GM12878 (cell line): ENCODE results near the gene COMT. TPM values are rescaled to one million over a fixed set of nuclear protein-coding genes. Genes with fewer than 3 reads are reported as not detected.

Source experiments
- ATAC-seq: fragments of 200-7000 bp; cut with Tn5 transposase; 3 replicates; pipeline ENCODE4 v1.9.1; 2020; ENCODE audit warnings: mild to moderate bottlenecking, moderate library complexity
- BruUV-seq: library from RNA; stranded (reverse); fragments of 400-500 nt; replicated peaks from 2 replicates; lab custom pipeline; 2021; lab: Mats Ljungman, UMichigan
- CTCF ChIA-PET: fragments of 300-600 bp; sonication (Branson Sonifier 250); formaldehyde crosslinking; extraction: SDS; loops from one replicate; lab custom pipeline; 2021; ENCODE audit warnings: inconsistent platforms; lab: Yijun Ruan, JAX
- POLR2A ChIA-PET: fragments of 350-600 bp; formaldehyde crosslinking; extraction: SDS; loops from one replicate; lab custom pipeline; 2021; ENCODE audit warnings: inconsistent platforms; lab: Charles Lee
- RAD21 ChIA-PET: fragments of 300-600 bp; sonication (Branson Sonifier 250); formaldehyde crosslinking; loops from one replicate; lab custom pipeline; 2023; ENCODE audit warnings: antibody characterized with exemption; ENCODE audit not compliant: unreplicated experiment; lab: Charles Lee
- SMC1A ChIA-PET: fragments of 300-600 bp; sonication (Branson Sonifier 250); formaldehyde crosslinking; loops from one replicate; lab custom pipeline; 2023; ENCODE audit not compliant: unreplicated experiment, uncharacterized antibody; lab: Charles Lee
- DNase-seq: peaks from one replicate; pipeline ENCODE4 v3.0.0-alpha.2; 2011; ENCODE audit warnings: low read depth, low spot score
- FAIRE-seq: peaks from 3 replicates; lab custom pipeline; 2011; peaks lifted over from hg19 to GRCh38; lab: Jason Lieb, UNC
- H2AFZ ChIP-seq: 2 replicates; pipeline ENCODE4 v1.6.0; 2011; ENCODE audit warnings: low read depth, low read length, control low read depth; ENCODE audit not compliant: control insufficient read depth
- H3K27ac ChIP-seq: 2 replicates; pipeline ENCODE4 v1.5.1; 2011; ENCODE audit warnings: control low read depth; ENCODE audit not compliant: control insufficient read depth, insufficient read depth
- H3K27me3 ChIP-seq, 2 experiments: replicated peaks in 1 of 2; 2 replicates each; pipeline versions ENCODE4 v1.6.0 to v1.6.1; 2011; ENCODE audit warnings: low read length in 1 of 2; ENCODE audit not compliant: control insufficient read depth in 2 of 2, insufficient read depth in 2 of 2
- H3K36me3 ChIP-seq, 2 experiments: 2 replicates each; pipeline ENCODE4 v1.5.1; 2011; ENCODE audit warnings: low read length in 1 of 2; ENCODE audit not compliant: control insufficient read depth in 2 of 2, insufficient read depth in 2 of 2
- H3K4me1 ChIP-seq: 2 replicates; pipeline ENCODE4 v1.6.1; 2011; ENCODE audit warnings: mild to moderate bottlenecking, low read length, moderate library complexity, mixed read lengths; ENCODE audit not compliant: control insufficient read depth, insufficient read depth
- H3K4me2 ChIP-seq: 2 replicates; pipeline ENCODE4 v1.6.0; 2011; ENCODE audit warnings: control low read depth; ENCODE audit not compliant: control insufficient read depth, insufficient read depth
- H3K4me3 ChIP-seq: fragments of 200-600 bp; sonication (generic); 2 replicates; pipeline ENCODE4 v1.5.1; 2016
- H3K79me2 ChIP-seq: 2 replicates; pipeline ENCODE4 v1.6.0; 2011; ENCODE audit warnings: low read length; ENCODE audit not compliant: control insufficient read depth, insufficient read depth
- H3K9ac ChIP-seq: 2 replicates; pipeline ENCODE4 v1.8.0; 2011; ENCODE audit warnings: low read length, control low read depth, mixed read lengths; ENCODE audit not compliant: control insufficient read depth, insufficient read depth
- H3K9me3 ChIP-seq: replicated peaks from 3 replicates; pipeline ENCODE4 v1.5.1; 2011; ENCODE audit warnings: mild to moderate bottlenecking, low read length; ENCODE audit not compliant: control insufficient read depth, insufficient read depth
- H4K20me1 ChIP-seq: 2 replicates; pipeline ENCODE4 v1.6.0; 2011; ENCODE audit not compliant: control insufficient read depth, insufficient read depth
- KLF5 ChIP-seq: fragments of 450-650 bp; IDR thresholded peaks from 2 replicates; pipeline ENCODE4 v1.6.1; 2014; ENCODE audit warnings: mild to moderate bottlenecking; ENCODE audit not compliant: partially characterized antibody
- NFYA ChIP-seq: IDR thresholded peaks from 2 replicates; pipeline ENCODE4 v1.6.1; 2011; ENCODE audit warnings: low read depth, mild to moderate bottlenecking, low read length, improper control_type of control experiment, borderline replicate concordance
- NFYB ChIP-seq: IDR thresholded peaks from 2 replicates; pipeline ENCODE4 v1.6.1; 2011; ENCODE audit warnings: low read depth, mild to moderate bottlenecking, low read length, improper control_type of control experiment, moderate library complexity; ENCODE audit not compliant: insufficient read depth
- NR2F1 ChIP-seq: fragments of 450-650 bp; conservative IDR thresholded peaks from 2 replicates; pipeline ENCODE4 v1.6.1; 2017; ENCODE audit warnings: mild to moderate bottlenecking
- SMAD5 ChIP-seq: IDR thresholded peaks from 2 replicates; pipeline ENCODE4 v1.6.1; 2016; ENCODE audit warnings: antibody characterized with exemption, low read depth
- WGBS: methylation state at CpG from one replicate; pipeline ENCODE4 v1.1.6; 2016; ENCODE audit warnings: low lambda C conversion rate; ENCODE audit not compliant: insufficient replicate concordance, insufficient coverage; ENCODE audit errors: missing lambda C conversion rate; 5-methylcytosine and 5-hydroxymethylcytosine counted together
- in situ Hi-C: fragments of 300-500 bp; cut with MboI; formaldehyde crosslinking; loops from 9 replicates; pipeline ENCODE4 v1.14.3; 2018; ENCODE audit warnings: mixed read lengths
- intact Hi-C: fragments of 100-400 bp; cut with micrococcal nuclease; formaldehyde crosslinking; loops from one replicate; pipeline ENCODE4 v1.14.2; 2022; ENCODE audit not compliant: unreplicated experiment
- polyA plus RNA-seq, 11 experiments: library from polyadenylated mRNA; depleted of rRNA in 4 of 11; unstranded in 6 of 11; stranded (reverse) in 5 of 11; fragments of >200 nt; fragmentation: Nextera tagmentation in 4 of 11; fragmentation: Illumina TruSeq in 1 of 11; extraction: Ambion mirVana in 4 of 11; extraction: Trizol in 1 of 11; gene quantifications; 1 replicate in 1 of 11; 2 replicates in 10 of 11; pipeline versions ENCODE4 v1.2.1 to v1.2.3, GENCODE V29; 2011 to 2016; ENCODE audit warnings: inconsistent platforms in 2 of 11, missing spikeins in 2 of 11, low read depth in 1 of 11
- total RNA-seq, 4 experiments: library from RNA; depleted of rRNA in 3 of 4; stranded (reverse); fragments of >200 nt in 3 of 4; fragmentation: Illumina TruSeq in 1 of 4; extraction: Trizol in 1 of 4; gene quantifications; 2 replicates each; pipeline versions ENCODE4 v1.2.1 to v1.2.3, GENCODE V29; 2013 to 2021
- TF ChIP-seq, protein P1 (sequence below): IDR thresholded peaks from 2 replicates; pipeline ENCODE4 v1.6.1; 2011; ENCODE audit warnings: low read depth, low read length, improper control_type of control experiment, borderline replicate concordance

Gene COMT
- total and polyA plus RNA-seq, 10 of the 15 experiments (the other 5 are each of a cell fraction or from before 2014, with no cell fraction given), result 4.5 to 152 (median 66.1) TPM

GRCh38 chr22:20009018-20009491, 67.5 kb downstream of the COMT start:
- Histone ChIP-seq H3K36me3 (no peaks in the 10 kb centered on the region), H3K9me3 (peaks cover 2% of the 10 kb centered on the region; the same call in 2 of the 3 replicates), H3K27me3 (no peaks in the 10 kb centered on the region), H3K4me1 (no peaks in the 10 kb centered on the region), H3K4me3 (no peak overlapping the region), H3K9ac (no peak overlapping the region), H3K79me2 (no peaks in the 10 kb centered on the region), H3K4me2 (no peak overlapping the region), H2AFZ (no peak overlapping the region)
- intact Hi-C loops (no loop called here), in situ Hi-C loops (no loop called here)
- DNase-seq, result no peak
- 78% methylated on average over 9 of the region's 9 CpGs for WGBS
- no TSS peak for BruUV-seq
- no peak for FAIRE-seq
- no peak for TF ChIP-seq SMAD5
- no peak for TF ChIP-seq NFYA
- TF ChIP-seq, protein P1, sequence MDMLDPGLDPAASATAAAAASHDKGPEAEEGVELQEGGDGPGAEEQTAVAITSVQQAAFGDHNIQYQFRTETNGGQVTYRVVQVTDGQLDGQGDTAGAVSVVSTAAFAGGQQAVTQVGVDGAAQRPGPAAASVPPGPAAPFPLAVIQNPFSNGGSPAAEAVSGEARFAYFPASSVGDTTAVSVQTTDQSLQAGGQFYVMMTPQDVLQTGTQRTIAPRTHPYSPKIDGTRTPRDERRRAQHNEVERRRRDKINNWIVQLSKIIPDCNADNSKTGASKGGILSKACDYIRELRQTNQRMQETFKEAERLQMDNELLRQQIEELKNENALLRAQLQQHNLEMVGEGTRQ, result no peak
- no peak for TF ChIP-seq NFYB
- no peak for TF ChIP-seq KLF5
- TF ChIP-seq NR2F1, result no peak
- TF ChIP-seq, all 136 proteins: peak for 0
- H3K27ac ChIP-seq, result no peak overlapping the region
- ChIA-PET RAD21 (no interaction called here), CTCF (no interaction called here), SMC1A (no interaction called here), POLR2A (no interaction called here)
- no peak for ATAC-seq
- no peaks in the 10 kb centered on the region for H4K20me1 ChIP-seq
